Measurements from ENCODE around the gene PIP5K1B.

The PIP5K1B gene

GRCh38 chr9:68738358-68738757 lies 33.3 kb downstream of the PIP5K1B start:
- no peak for DNase-seq (ENCODE audit: low read depth in 2 of 2)

- no peak for DNase-seq (ENCODE audit: low read depth in 2 of 2)
Measured at GRCh38 chr9:68739621-68740174, 34.7 kb downstream of the PIP5K1B start.

GRCh38 chr9:68740561-68740960 lies 35.5 kb downstream of the PIP5K1B start:
- DNase-seq (ENCODE audit: low read depth in 2 of 2): no peak

- DNase-seq (ENCODE audit: low read depth in 2 of 2): no peak
Measured at GRCh38 chr9:68741234-68741633, 36.2 kb downstream of the PIP5K1B start.

DNA sequence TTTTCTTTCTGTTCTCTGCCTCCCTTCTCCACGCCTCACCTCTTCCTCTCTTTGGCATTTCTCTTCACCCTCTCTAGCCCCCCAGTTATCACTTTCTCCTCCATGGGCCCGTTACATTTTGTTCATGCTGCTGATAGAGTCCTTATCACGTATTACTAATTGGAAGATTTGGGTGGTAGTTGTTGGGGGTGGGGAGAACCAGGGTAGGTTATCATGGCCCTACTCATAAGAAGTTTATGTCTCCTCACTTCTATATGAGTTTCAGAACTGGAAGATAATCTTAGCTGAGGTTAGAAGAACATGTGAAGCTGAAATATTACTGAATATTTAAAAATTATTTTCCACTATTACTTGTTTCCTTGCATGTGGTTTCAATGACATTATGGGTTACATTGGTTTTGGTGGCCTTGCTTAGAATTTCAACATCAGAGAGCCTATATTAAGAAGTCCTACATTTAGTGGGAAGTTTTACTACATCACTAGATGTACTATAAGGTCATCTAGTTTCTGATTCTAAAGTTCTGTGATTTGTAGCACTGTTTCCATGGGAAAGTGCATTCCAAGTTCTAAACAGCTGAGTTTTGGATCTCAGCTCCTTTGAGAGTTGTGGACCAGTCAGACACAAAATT lies 36.8 kb downstream of the PIP5K1B start:
- DNase-seq (ENCODE audit: low read depth in 2 of 2): no peak

DNA sequence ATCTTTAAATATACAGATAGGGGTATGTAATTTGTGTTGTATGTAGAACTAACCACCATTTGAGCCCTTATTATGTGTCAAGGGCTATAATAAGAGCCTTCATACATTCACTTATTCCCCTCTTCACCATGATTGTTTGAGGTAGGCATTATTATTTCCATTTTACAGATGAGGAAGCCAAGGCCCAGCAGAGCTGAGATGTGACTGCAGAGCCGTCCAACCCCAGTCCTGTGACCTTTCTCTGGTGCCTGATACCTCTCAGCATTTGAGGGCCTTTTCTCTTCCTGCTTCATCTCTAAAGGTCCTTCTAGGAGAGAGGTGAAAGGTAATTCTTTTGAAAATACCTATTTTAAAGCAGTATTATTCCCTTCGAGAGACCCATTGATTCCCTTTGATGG lies 37.3 kb downstream of the PIP5K1B start:
- DNase-seq (ENCODE audit: low read depth in 2 of 2): no peak

GRCh38 chr9:68744426-68744825 lies 39.4 kb downstream of the PIP5K1B start:
- no peak for DNase-seq (ENCODE audit: low read depth in 2 of 2)

DNA sequence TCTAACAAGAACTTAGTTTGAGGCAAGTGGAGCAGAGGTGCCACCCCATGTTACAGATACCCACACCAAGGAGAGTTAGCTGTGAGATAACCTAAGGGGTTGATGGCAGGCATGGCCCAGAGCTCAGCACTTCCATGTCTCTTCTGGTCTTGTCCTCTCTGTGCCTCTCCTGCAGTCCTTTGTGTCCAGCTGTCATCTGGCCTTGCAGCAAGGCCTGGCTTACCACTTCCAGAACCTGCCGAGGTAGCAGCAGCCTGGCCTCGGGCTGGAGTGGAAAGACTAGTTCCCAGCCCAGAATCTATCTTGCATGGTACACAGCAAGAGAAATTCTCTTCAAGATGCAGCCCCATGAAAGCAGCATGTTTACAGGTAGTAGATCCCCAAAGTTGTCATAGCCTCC lies 41.5 kb downstream of the PIP5K1B start:
- no peak for DNase-seq (ENCODE audit: low read depth in 2 of 2)

GRCh38 chr9:68747043-68747533 lies 42.0 kb downstream of the PIP5K1B start:
- no peak for DNase-seq (ENCODE audit: low read depth in 2 of 2)

- no peak for DNase-seq (ENCODE audit: low read depth in 2 of 2)
Measured at GRCh38 chr9:68749135-68749534, 44.1 kb downstream of the PIP5K1B start.

DNA sequence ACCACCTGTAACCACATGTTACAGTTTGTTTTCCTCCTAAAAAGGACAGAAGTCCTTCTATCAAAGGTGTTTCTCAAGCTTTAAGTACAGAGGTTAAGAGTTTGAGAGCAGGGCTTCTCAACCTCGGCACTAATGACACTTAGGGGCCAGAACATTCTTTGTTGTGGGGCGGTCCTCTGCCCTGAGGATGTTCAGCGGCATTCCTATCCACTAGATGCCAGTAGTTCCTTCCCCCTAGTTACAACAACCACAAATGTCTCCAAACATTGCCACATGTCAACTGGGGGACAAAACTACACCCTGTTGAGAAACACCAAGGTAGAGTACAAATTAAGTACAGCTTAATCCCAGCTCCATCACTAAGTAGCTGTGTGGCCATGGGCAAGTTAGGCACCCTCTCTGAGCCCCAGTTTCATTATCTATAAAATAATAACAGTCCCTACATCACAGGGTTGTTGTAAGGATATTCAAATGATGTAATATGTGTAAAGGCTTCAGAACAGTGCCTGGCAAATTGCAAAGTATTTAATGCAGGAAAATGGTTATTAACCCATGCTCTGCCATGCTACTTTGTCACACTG lies 44.6 kb downstream of the PIP5K1B start:
- no peak for DNase-seq (ENCODE audit: low read depth in 2 of 2)

DNA sequence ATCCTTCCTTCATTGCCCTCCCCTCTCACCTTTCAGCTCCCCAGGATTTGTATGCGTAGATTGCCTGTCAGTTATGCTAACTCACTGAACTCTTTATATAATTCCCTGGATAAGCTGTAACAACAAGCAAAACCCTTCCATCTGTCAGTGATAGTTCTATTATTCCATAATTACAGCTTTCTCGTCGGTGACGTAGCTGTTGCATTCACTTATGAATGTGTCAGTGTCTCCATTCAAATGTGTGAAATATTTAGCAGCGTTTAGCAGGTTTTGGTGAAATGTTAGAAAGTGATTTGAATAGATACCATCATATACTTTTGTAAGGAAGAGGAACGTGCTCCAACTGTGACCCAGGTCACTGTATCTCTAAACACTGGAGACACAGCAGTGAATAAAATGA lies 45.2 kb downstream of the PIP5K1B start:
- DNase-seq (ENCODE audit: low read depth in 2 of 2): no peak

DNA sequence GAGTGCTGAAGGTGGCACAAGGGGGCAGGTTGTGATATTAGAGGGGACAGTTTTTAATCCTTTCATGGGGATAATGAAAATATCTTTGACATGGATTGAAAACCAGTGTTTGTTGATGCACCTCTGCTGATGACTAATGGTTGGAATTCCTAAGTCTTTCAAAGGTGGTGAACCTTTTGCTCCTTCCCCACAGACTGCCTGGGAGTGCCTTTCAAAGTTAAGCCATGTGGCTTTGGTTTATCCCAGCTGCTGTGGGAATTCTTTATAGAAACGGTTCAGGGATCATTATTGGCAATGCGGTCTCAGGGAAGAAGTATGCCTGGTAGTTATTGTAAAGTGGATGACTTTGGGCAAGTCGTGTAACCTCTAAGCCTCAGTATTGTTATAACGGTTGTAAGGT lies 45.7 kb downstream of the PIP5K1B start:
- no peak for DNase-seq (ENCODE audit: low read depth in 2 of 2)

DNA sequence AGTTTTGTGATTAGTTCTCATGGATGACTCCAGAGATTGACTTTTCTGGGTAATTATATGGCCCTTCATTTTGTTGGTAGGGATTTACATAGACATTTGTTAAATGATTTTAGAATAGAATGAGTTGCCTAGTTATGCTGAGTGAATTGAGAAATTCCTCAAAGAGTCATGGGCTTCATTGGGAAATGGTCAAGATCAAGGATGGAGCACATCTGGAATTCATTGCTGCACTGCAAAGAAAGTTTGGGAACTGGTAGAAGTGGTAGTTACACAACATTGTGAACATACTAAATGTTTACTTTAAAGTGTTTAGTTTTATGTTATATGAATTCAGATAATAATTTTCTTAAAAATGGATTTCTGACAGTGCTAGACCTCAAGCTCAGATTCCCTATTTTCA lies 46.5 kb downstream of the PIP5K1B start:
- DNase-seq (ENCODE audit: low read depth in 2 of 2): no peak

GRCh38 chr9:68755051-68755450 lies 50.0 kb downstream of the PIP5K1B start:
- no peak for DNase-seq (ENCODE audit: low read depth in 2 of 2)

GRCh38 chr9:68755752-68756151 lies 50.7 kb downstream of the PIP5K1B start:
- no peak for DNase-seq (ENCODE audit: low read depth in 2 of 2)

DNA sequence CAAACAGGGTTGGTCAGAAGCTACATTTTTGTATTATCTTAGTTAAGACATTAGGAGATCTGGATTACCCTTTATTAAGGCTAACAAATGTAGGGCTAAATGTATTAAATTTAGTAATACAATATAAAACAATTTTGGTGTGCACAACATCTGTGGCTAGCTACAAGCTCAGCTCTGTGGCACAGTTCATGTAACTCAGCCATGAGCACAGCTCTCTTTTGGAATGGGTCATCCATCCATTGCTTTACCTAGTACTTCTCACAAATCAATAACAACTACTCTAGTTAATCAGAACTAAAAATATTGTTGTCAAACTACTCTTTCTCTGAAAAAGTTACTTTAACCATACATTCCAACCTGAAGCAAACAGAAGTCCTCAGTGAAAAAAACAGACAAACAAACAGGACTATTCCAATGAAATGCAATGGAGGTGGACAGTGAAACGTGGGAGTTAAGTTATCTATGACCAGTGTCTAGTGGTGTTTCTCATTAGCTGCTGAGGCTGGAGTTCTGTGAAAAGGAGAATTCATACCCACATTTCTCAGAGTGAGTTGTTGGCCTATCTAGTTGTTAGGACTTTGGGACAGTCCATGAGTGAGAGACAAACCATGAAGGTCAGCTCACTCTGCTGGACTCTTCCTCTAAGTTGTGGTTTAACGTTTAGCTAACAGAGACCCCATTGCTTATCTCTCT lies 55.1 kb downstream of the PIP5K1B start:
- DNase-seq (ENCODE audit: low read depth in 2 of 2): no peak

DNA sequence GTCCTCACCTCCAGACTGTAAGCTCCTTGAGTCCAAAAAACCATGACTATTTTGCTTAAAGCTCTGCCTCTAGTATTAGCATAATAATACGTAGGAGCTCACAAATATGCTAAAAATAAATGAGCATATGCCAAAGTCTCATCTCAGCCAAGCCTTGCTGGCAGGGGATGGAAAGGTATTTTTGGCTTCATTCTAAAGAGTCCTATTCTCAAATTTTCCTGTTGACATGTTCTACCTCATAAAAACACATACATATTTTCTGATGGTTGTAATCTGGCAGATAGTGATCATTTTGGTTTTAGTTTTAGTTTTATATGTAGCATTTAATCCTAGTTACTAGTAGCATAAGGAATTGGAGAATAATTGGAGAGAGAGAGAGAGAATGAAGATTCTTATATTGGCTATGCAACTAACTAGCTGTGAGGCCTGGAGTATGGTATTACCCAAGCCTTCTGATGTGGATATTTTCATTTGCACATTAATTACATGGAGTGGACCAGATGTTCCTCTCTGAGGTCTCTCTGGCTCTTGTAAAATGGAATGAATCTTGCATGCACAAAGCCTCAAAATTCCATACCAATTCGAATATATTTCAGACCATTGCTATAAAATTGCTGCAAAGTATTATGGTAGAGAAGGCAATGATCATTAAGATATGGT lies 55.8 kb downstream of the PIP5K1B start:
- DNase-seq (ENCODE audit: low read depth in 2 of 2): no peak

DNA sequence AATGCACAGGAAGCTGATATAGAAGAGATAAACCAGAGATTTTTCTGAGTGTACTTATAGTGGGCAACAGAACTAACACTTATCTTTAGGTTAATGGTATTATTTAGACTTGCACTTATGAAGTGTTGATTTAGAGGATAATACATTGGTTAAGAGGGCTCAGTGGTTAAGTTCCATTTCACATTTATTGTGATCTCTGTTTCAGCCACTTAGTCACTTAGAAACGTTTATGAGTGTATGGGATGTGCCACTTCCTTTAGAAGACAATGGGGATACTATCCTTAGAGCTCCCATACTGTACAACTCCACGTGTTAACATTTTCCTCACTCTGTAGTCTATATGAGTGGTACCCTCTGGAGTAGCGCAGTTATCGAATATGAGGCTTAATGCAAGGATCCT lies 57.5 kb downstream of the PIP5K1B start:
- DNase-seq (ENCODE audit: low read depth in 2 of 2): no peak

GRCh38 chr9:68763104-68763503 lies 58.1 kb downstream of the PIP5K1B start:
- no peak for DNase-seq (ENCODE audit: low read depth in 2 of 2)

DNA sequence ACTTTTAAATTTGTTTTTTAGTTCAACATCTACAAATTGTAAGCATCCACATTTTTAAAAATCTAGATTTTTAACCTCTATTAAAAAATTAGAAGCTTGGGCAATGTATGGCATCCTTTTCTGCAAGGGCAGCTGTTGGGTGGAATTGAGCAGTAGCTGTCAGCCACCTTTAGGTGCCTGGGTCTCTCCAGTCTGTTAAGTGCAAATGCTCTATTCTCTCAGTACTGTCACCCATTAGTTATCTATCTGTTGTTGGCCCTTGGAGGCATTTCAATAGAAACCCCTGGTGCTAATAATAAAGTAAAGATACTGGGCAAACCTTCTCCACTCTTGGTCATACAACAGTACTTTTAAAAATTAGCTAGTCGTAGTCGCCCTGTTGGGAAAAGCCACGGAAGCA lies 63.6 kb downstream of the PIP5K1B start:
- DNase-seq (ENCODE audit: low read depth in 2 of 2): no peak

DNA sequence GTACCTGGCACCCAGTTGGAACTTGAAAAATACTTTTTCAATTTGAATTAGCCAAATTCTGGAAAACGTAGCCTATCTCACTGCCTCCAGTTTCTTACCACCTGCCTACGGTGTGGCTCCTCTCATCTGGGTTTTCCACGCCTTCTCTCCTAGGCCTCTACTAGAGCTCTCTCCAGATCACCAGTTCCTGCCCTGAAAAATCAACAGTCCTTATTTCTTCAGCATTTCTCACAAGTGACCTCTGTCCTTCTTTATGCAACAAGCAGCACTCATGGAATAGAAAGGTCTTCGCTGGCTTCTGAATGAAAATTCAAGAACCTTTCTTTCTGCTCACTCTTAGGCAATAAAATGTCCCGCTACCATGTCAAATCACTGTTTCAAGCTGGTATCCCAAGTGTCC lies 64.8 kb downstream of the PIP5K1B start:
- DNase-seq (ENCODE audit: low read depth in 2 of 2): no peak
